ENCODE results near the gene CDKAL1.

DNA sequence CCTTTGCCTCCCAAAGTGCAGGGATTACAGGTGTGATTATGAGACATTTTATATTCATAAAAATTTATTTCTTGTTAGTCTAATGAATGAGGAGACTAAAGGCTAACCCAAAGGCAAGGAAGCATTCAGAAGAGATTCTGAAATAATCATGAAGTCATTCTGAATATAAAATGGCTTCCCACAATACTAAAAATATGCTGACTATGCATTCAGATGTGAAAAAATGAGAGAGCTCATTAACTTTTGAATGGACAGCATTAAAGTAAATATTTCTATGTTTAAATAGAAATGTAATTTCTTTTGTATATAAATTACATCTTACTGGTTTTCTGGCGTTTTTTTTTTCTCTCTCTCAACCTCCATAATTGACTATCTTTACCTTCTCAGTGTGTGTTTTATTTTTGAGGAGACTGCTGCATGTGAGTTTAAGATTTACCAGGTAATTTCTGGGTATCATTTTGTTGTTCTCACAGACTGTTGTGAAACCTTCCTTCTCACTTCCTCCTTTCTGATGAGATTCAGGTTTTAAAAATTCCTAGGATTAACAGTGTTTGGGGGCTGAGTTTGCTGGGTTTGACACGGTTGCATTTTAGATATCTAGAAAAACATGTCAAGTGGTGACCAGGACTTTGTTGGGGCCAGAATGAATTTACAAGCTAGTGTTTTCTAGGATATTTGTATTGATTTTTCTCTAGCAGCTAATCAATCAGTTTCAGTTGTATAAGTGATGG is 316.6 kb downstream of the CDKAL1 start:
- no peak for TF ChIP-seq POLR2A (IDR thresholded peaks at IDR 0.05; ENCODE audit: insufficient read depth in 1 of 2, low read depth in 2 of 2, low read length in 2 of 2)
- no peak for TF ChIP-seq ZNF337 (CRISPR knock-in tag; IDR thresholded peaks at IDR 0.05; ENCODE audit: borderline replicate concordance, low read depth)
- no peak for TF ChIP-seq POLR2AphosphoS5 (IDR thresholded peaks at IDR 0.05; ENCODE audit: low read depth, low read length)
- TF ChIP-seq ZBTB7B (CRISPR knock-in tag; IDR thresholded peaks at IDR 0.05), result no peak
- TF ChIP-seq EZH2 (conservative IDR thresholded peaks at IDR 0.05; ENCODE audit: low read depth, low read length), result no peak
- no peak for TF ChIP-seq HDAC2 (CRISPR knock-in tag; IDR thresholded peaks at IDR 0.05)
